ENCODE measurements around the gene GTF3C1. TPM values are rescaled to one million over a fixed set of nuclear protein-coding genes. Genes with fewer than 3 reads are reported as not detected.
A peak's percentile ranks its signal among the peaks of the same experiment; 100 is the strongest.

Gene GTF3C1
- total and polyA plus RNA-seq, 2 of the 13 experiments (the other 11 are each of a cell fraction or from before 2014, with no cell fraction given): 29.2 to 72.7 TPM

DNA sequence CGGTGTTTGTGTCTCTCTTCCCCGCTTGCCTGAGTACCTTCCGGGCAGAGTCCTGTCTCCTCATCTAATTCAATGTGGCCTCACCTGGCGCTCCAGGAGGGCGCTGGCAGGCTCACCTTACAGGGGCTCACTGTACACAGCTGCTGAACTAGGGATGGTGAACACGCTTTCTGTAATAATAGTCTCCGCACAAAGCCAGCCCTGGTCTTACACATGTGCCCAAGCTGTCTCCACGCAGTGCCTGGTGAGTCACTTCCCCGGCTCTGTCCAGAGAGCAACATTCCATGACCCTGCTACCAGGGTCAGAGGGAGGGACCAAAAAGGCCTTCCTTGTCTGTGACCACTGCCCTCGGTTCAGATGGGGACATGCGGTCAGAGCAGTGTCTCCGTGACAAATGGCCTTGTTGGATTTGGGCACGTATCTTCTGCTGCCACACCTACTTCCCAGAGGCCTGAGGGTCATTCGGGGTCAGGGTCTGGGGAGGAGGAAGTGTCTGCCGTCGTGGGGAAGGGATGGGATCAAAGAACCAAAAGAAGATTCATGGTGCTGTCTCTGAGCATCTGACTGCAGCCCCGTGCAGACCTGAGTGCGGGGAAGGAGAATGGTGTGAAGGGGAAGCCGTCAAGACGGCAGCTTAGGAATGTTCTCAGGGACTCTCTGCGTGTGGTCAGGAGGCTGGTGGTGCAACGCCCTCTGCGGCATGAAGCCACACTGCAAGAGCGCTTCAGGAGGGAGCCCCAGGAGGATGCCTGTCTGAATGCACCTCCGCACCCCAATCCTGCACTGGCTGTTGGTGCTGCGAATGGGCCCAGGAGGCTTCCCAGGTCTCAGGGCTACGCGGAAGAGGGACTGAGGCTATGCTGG lies 78.9 kb downstream of the GTF3C1 start (continued):
- no peak for TF ChIP-seq ZC3H13 (CRISPR knock-in tag; IDR thresholded peaks at IDR 0.05)
- peak; percentile 93 for TF ChIP-seq HOMEZ (CRISPR knock-in tag; IDR thresholded peaks at IDR 0.05; ENCODE audit: low read depth)
- TF ChIP-seq MIER2 (CRISPR knock-in tag; IDR thresholded peaks at IDR 0.05): peak; percentile 35; the same call in 1 of the 2 replicates
- no peak for TF ChIP-seq HNRNPUL1 (IDR thresholded peaks at IDR 0.05; ENCODE audit: low read depth, low read length)
- TF ChIP-seq ZNF225 (CRISPR knock-in tag; IDR thresholded peaks at IDR 0.05): no peak
- no peak for TF ChIP-seq ZNF775 (CRISPR knock-in tag; IDR thresholded peaks at IDR 0.05; ENCODE audit: borderline replicate concordance)
- TF ChIP-seq HNF4G (IDR thresholded peaks at IDR 0.05; ENCODE audit: borderline replicate concordance, low read depth, low read length): no peak
- peak; percentile 50; the same call in 1 of the 2 replicates for TF ChIP-seq HNF4G (CRISPR knock-in tag; IDR thresholded peaks at IDR 0.05; ENCODE audit: borderline replicate concordance, low read depth)
- TF ChIP-seq, protein P1, sequence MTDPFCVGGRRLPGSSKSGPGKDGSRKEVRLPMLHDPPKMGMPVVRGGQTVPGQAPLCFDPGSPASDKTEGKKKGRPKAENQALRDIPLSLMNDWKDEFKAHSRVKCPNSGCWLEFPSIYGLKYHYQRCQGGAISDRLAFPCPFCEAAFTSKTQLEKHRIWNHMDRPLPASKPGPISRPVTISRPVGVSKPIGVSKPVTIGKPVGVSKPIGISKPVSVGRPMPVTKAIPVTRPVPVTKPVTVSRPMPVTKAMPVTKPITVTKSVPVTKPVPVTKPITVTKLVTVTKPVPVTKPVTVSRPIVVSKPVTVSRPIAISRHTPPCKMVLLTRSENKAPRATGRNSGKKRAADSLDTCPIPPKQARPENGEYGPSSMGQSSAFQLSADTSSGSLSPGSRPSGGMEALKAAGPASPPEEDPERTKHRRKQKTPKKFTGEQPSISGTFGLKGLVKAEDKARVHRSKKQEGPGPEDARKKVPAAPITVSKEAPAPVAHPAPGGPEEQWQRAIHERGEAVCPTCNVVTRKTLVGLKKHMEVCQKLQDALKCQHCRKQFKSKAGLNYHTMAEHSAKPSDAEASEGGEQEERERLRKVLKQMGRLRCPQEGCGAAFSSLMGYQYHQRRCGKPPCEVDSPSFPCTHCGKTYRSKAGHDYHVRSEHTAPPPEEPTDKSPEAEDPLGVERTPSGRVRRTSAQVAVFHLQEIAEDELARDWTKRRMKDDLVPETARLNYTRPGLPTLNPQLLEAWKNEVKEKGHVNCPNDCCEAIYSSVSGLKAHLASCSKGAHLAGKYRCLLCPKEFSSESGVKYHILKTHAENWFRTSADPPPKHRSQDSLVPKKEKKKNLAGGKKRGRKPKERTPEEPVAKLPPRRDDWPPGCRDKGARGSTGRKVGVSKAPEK (CRISPR knock-in tag; IDR thresholded peaks at IDR 0.05; ENCODE audit: borderline replicate concordance): no peak
- peak; percentile 44 for TF ChIP-seq ERF (CRISPR knock-in tag; IDR thresholded peaks at IDR 0.05)
- TF ChIP-seq, protein P2, sequence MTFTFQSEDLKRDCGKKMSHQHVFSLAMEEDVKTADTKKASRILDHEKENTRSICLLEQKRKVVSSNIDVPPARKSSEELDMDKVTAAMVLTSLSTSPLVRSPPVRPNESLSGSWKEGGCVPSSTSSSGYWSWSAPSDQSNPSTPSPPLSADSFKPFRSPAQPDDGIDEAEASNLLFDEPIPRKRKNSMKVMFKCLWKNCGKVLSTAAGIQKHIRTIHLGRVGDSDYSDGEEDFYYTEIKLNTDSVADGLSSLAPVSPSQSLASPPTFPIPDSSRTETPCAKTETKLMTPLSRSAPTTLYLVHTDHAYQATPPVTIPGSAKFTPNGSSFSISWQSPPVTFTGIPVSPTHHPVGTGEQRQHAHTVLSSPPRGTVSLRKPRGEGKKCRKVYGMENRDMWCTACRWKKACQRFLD (CRISPR knock-in tag; IDR thresholded peaks at IDR 0.05; ENCODE audit: borderline replicate concordance): no peak
- TF ChIP-seq ZBTB14 (CRISPR knock-in tag; IDR thresholded peaks at IDR 0.05): no peak
- peak; percentile 46; the same call in 1 of the 2 replicates for TF ChIP-seq LCORL (IDR thresholded peaks at IDR 0.05)
- peak; percentile 86 for TF ChIP-seq LCORL (CRISPR knock-in tag; IDR thresholded peaks at IDR 0.05)
- no peak for TF ChIP-seq MAZ (IDR thresholded peaks at IDR 0.05; ENCODE audit: borderline replicate concordance, low read depth, low read length)
- no peak for TF ChIP-seq MAZ (CRISPR knock-in tag; IDR thresholded peaks at IDR 0.05; ENCODE audit: low read depth)
- TF ChIP-seq, protein P3, sequence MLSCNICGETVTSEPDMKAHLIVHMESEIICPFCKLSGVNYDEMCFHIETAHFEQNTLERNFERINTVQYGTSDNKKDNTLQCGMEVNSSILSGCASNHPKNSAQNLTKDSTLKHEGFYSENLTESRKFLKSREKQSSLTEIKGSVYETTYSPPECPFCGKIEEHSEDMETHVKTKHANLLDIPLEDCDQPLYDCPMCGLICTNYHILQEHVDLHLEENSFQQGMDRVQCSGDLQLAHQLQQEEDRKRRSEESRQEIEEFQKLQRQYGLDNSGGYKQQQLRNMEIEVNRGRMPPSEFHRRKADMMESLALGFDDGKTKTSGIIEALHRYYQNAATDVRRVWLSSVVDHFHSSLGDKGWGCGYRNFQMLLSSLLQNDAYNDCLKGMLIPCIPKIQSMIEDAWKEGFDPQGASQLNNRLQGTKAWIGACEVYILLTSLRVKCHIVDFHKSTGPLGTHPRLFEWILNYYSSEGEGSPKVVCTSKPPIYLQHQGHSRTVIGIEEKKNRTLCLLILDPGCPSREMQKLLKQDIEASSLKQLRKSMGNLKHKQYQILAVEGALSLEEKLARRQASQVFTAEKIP (CRISPR knock-in tag; IDR thresholded peaks at IDR 0.05; ENCODE audit: borderline replicate concordance): no peak
- TF ChIP-seq ZNF772 (CRISPR knock-in tag; IDR thresholded peaks at IDR 0.05): peak; percentile 74; the same call in 1 of the 2 replicates
- TF ChIP-seq HCFC1 (IDR thresholded peaks at IDR 0.05; ENCODE audit: low read depth, low read length): no peak
- no peak for TF ChIP-seq NPAS2 (CRISPR knock-in tag; IDR thresholded peaks at IDR 0.05; ENCODE audit: borderline replicate concordance)
- TF ChIP-seq SRY (CRISPR knock-in tag; IDR thresholded peaks at IDR 0.05): no peak

Measured in HepG2 (cell line).